ENCODE results near the gene FRRS1.

DNA sequence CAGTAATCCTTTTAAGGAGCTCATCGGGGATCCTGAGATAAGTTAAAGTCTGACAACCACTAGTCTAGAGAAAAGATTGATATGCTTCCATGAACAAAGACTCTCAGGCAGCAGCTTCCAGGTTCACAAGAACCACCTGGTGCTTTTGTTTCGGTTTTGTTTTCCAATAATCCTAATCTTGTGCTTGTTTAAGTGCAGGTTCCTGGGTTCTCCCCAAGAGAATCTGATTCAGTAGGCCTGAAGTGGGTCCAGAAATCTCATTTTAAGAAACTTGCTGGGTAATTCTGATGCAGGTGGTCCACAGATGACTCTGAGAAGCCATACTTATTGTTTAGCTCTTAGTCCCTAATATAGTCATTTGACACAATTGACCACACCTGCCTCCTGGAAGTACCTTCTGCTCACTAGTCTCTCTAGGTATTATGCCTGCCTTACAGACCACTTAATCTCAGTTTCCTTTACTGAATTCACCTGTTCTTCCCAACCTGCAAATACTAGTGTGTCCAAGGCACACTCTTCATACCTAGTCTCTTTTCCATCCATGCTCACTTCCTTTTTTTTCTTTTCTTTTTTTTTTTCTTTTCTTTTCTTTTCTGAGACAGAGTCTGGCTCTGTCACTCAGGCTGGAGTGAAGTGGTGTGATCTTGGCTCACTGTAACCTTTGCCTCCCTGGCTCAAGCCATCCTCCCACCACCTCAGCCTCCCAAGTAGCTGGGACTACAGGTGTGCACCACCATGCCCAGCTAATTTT is 20.5 kb upstream of the FRRS1 start:
- TF ChIP-seq EZH2 (IDR thresholded peaks at IDR 0.05) (no peak), POLR2AphosphoS5 (IDR thresholded peaks at IDR 0.05; ENCODE audit: borderline replicate concordance, low read depth, low read length) (no peak), FOXP2 (optimal IDR thresholded peaks at IDR 0.05; ENCODE audit: control extremely low read depth, extremely low read length, insufficient read depth) (no peak)
